T-helper 1 cell treated with Interleukin-12 subunit alpha and Interleukin-12 subunit beta and Interleukin-4 antibody, amounts not matched to agents 30 μg/mL and 1 μg/mL, for 36 hours (primary cell): Measurements from ENCODE around the gene DDX39B.

ENCODE experiments used
- H3K27ac Mint-ChIP-seq: one replicate; pipeline ENCODE4 v1.8.0; 2021; ENCODE audit warnings: mild to moderate bottlenecking, mixed read lengths
- H3K27me3 Mint-ChIP-seq: one replicate; pipeline ENCODE4 v1.8.0; 2021; ENCODE audit warnings: low read depth, mixed read lengths
- H3K36me3 Mint-ChIP-seq: one replicate; pipeline ENCODE4 v1.8.0; 2021; ENCODE audit warnings: low read depth, mixed read lengths
- H3K4me1 Mint-ChIP-seq: one replicate; pipeline ENCODE4 v1.8.0; 2021; ENCODE audit warnings: low read depth, mixed read lengths
- H3K4me3 Mint-ChIP-seq: one replicate; pipeline ENCODE4 v1.8.0; 2021; ENCODE audit warnings: mild to moderate bottlenecking, moderate library complexity, mixed read lengths
- H3K9me3 Mint-ChIP-seq: one replicate; pipeline ENCODE4 v1.8.0; 2021; ENCODE audit warnings: mixed read lengths

DDX39B gene

DNA sequence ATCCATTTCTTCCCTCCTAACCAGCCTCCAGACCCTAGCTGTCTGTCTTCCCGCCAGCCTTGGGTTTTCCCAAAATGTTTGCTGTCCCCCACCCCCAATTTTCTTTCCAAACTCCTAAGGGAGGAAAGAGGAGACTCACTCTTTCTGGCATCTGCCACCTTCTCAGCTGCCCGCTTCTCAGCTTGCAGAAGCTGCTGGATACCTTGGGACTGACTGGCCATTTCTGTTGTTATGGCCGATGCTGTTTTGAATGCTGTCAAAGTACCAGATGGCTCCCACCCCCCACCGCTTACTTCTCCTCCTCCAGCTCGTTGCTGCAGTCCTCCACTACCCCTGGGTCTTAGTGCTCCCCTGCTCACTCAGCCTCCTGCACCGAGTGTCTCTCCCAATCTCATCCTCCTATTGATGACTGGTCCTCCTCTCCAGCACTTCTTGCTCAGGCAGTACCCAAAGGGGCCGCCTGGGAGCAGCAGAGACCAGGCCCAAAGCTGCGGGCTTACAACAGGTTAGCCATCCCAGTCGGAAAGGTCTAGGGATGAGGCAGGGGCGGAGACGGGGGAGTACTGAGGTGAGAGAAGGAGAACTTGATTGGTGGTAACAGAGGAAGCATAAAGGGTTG is 4.6 kb upstream of the DDX39B start, which contains the start of gene ATP6V1G2:
TSS of gene ATP6V1G2 (minus strand) at position 270 of the 619 bp plus-strand sequence. CDS start at position 221, 49 bp downstream.
- Mint-ChIP-seq H3K27me3 (no peaks in the 10 kb centered on the region), H3K4me3 (peak within 1 kb of the TSS; percentile 92), H3K4me1 (peaks cover 38% of the 10 kb centered on the region), H3K27ac (peak within 1 kb of the TSS; percentile 90), H3K36me3 (peaks cover 12% of the 10 kb centered on the region), H3K9me3 (no peaks in the 10 kb centered on the region)

DNA sequence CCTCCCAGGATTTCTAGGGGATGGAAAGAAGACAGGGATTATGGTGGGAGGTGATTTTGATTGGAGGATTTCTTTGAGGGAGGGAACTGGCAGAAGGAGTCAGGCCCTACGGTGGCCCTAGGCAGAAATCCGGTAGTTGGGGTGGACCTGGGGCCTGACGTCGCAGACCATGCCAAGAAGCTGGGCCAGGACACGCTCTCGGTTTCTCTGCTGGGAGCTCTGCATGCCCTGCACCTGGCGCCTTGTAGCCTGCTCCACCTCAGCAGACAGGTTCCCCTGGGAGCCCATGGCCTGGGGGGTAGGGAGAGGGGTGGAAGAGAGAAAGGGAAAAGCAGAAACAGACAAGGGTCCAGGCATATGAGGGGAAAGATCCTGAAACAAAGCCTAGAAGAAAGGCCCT is 3.5 kb upstream of the DDX39B start:
- Mint-ChIP-seq H3K27me3 (no peaks in the 10 kb centered on the region), H3K9me3 (no peaks in the 10 kb centered on the region), H3K36me3 (peaks cover 15% of the 10 kb centered on the region), H3K4me1 (peaks cover 37% of the 10 kb centered on the region), H3K4me3 (no peak overlapping the region), H3K27ac (no peak overlapping the region)

DNA sequence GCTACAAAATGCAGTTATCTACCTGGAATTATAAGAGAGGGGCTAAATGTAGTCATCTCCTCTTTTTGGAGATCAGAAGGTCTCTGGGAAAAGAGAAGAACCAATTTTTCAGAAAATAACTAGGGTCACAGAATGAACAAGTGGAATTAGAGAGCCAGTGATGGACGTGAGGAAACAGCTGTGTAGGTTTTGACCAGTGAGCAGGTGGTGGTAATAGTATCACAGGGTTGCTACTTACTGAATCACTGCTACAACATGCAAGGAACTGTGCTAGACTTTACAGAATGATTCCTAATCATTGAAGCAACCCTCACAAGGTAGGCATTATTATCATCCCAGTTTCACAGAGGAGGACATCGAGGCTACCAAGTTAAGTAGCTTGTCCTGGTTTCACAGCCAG is 2.9 kb upstream of the DDX39B start:
- no peak overlapping the region for H3K27ac Mint-ChIP-seq

DNA sequence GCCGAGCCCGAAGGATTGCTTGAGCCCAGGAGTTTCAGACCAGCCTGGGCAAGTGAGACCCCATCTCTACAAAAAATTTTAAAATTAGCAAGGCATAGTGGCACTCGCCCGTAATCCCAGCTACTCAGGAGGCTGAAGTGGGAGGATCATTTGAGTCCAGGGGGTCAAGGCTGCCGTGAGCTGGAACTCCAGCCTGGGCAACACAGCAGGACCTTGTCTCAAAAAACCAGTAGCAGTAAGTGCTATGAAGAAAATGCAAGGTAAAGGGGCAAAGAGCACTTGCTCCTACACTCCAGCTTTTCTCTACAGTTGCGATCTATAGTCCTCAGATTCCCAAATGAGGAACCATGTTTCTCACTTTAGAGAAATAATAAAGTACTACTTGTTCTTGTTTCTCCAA is 1.8 kb upstream of the DDX39B start:
- H3K27me3 Mint-ChIP-seq = no peaks in the 10 kb centered on the region
- H3K36me3 Mint-ChIP-seq = peaks cover 26% of the 10 kb centered on the region
- H3K27ac Mint-ChIP-seq = no peak overlapping the region
- H3K4me1 Mint-ChIP-seq = peaks cover 47% of the 10 kb centered on the region
- H3K4me3 Mint-ChIP-seq = no peak overlapping the region
- H3K9me3 Mint-ChIP-seq = no peaks in the 10 kb centered on the region

More for the DNA sequence above, 2.9 kb upstream of the DDX39B start:
- H3K27me3 Mint-ChIP-seq = no peaks in the 10 kb centered on the region
- no peak overlapping the region for H3K4me3 Mint-ChIP-seq
- H3K4me1 Mint-ChIP-seq = peaks cover 42% of the 10 kb centered on the region
- no peaks in the 10 kb centered on the region for H3K9me3 Mint-ChIP-seq
- peaks cover 18% of the 10 kb centered on the region for H3K36me3 Mint-ChIP-seq

DNA sequence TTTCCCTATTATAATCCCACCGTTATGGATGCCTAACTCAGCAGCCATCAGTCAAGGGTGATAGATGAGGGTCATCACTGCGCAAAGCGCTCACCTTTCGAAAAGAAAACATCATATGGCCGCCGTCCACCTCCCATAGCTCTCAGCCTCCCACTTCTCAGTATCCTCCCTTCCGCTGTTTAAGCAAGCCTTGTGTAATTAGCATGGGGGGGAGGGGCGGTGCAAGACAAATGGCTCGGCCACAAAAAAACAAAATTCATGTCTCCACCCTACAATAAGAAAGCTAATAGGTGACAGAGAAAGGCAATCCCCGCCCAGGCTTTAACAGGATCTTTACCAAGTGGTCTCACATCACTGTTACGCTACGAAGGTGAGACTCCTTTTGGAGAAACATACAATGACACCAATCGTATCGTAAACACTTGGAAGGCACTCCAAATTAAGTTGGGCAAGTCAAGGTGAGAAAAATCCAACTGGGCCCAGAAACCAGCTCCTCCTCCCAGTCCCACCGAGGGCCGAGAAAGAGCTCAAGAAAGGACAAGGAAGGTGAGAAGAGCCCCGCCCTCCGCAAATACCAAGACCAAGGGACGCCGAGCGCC is 645 bp downstream of the DDX39B start:
- no peaks in the 10 kb centered on the region for H3K9me3 Mint-ChIP-seq
- H3K27me3 Mint-ChIP-seq = no peaks in the 10 kb centered on the region
- H3K4me3 Mint-ChIP-seq = peak overlapping the region; percentile 93
- peak overlapping the region; percentile 87 for H3K27ac Mint-ChIP-seq
- peaks cover 41% of the 10 kb centered on the region for H3K4me1 Mint-ChIP-seq
- peaks cover 39% of the 10 kb centered on the region for H3K36me3 Mint-ChIP-seq

DNA sequence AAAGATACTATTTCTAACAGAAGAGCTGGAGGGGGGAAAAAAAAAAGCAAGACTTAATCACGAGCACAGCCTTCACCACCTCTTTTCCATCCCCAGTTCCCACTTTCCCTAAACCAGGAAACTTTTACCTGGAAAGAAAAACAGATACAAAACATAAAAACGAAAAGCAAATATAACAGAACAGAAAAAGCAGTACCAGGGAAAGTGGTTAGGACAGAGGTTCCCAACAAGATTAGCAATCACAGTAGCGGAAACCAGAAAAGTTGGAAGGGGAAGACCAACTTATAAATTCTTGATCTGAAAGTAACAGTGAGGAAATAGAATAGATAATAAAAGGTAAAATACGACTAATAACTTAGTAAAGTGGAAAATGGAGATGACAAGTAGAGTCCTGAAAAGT is 1.2 kb downstream of the DDX39B start:
- H3K27me3 Mint-ChIP-seq = no peaks in the 10 kb centered on the region
- peak overlapping the region; percentile 86 for H3K27ac Mint-ChIP-seq
- H3K36me3 Mint-ChIP-seq = peaks cover 44% of the 10 kb centered on the region
- H3K4me3 Mint-ChIP-seq = peak overlapping the region; percentile 93
- H3K4me1 Mint-ChIP-seq = peaks cover 42% of the 10 kb centered on the region
- H3K9me3 Mint-ChIP-seq = no peaks in the 10 kb centered on the region

DNA sequence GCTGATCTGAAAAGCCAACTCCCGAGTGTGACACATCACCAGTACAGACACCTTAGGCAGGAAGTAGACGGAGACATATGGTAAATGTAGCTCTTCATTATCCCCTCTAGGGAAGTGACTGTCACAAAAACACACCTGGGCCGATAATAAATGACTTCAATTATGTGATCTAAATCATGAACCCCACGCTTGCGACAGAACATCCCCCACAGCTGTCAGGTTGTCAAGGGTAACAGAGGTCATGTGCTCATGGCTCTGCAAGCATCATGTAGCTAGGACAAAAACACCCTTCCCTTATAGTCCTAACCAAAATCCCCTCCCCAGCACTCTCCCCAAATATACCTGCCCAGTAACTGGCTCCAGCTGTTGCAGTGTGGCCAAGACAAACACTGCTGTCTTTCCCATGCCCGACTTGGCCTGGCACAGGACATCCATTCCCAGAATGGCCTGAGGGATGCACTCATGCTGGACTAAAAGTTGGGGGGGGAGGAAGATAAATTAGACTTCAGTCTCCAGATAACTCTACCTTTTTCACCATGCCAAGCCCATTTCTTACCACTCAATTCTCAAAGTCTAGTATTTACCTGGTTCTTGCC is 2.9 kb downstream of the DDX39B start:
- Mint-ChIP-seq H3K36me3 (peaks cover 58% of the 10 kb centered on the region), H3K9me3 (no peaks in the 10 kb centered on the region), H3K27me3 (no peaks in the 10 kb centered on the region), H3K27ac (peak overlapping the region; percentile 13), H3K4me3 (peak overlapping the region; percentile 93), H3K4me1 (peaks cover 44% of the 10 kb centered on the region)

DNA sequence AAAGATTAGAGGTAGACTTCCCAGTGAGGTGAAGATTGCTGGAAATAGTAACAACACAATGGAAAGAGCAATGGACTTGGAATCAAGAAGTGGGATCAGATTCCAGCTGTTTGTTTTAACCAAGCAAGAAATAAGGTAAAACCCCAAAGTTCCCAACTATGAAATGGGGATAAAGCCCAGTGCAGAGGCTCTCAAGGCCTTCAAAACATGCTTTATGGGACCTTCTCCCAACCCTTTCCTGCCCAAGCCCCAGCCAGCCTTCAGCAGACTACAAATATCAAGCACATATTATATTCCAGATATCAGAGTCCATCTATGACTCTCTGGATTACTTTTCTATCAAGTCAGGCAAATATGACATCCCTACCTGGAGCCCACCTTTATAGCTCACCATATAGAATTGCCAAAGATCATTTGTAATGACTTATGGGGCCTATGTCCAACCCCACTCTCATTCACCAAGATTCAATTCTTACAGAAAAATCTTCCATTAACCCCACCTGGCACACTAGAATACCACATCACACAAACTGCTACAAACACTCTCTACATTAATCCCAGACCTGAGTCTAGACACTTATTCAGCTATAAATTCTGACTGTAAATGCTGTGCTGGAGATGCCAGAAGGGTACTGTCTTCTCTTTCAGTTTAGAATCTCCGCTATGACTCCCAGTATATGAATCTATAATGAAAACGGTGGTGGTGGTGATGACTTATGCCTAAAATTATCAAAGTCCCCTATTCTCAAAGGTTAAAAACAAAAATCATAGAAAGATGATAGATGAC is 6.1 kb downstream of the DDX39B start:
- Mint-ChIP-seq H3K27ac (no peak overlapping the region), H3K27me3 (no peaks in the 10 kb centered on the region), H3K36me3 (peaks cover 71% of the 10 kb centered on the region), H3K9me3 (no peaks in the 10 kb centered on the region), H3K4me3 (no peak overlapping the region), H3K4me1 (peaks cover 40% of the 10 kb centered on the region)

DNA sequence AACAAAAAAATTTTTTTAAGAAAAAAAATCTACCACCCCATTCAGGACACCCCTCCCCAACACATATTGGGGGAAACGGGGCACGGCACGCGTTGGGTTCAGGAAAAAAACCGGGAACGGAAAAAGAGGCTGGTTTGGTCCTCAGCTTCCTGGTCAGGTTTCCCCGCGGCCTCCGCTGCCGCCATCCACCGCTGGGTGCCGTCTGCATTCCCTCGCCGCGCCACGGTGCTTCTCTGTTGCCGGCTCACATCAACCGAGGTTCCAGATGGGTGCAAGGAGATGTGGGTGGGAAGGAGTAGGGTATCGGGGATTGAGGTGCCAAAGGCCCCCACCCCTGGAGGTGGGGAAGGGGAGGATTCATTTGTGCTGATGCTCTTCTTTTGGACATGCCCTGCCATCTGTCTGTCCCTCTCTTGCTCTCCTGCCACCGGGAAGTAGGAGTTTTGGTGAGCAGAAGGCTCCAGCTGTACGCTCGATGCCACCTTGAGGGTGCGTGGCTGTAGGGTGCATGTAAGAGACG is 7.2 kb downstream of the DDX39B start:
- Mint-ChIP-seq H3K4me3 (no peak overlapping the region), H3K27ac (no peak overlapping the region), H3K4me1 (peaks cover 31% of the 10 kb centered on the region), H3K9me3 (no peaks in the 10 kb centered on the region), H3K27me3 (no peaks in the 10 kb centered on the region), H3K36me3 (peaks cover 71% of the 10 kb centered on the region)

DNA sequence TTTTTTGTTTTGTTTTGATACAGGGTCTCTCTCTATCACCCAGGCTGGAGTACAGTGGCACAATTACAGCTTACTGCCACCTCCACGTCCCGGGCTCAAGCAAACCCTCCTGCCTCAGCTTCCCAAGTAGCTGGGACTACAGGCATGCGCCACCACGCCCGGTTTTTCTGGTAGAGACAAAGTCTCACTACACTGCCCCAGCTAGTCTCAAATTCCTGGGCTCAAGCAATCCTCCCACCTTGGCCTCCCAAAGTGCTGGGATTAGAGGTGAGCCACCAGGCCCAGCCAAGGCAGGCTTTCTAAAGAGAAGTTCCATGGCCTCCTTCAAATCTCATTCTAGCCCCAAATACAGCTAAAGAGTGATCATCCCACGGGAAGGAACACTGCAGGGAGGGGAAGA is 7.8 kb downstream of the DDX39B start:
- no peak overlapping the region for H3K27ac Mint-ChIP-seq
- peaks cover 25% of the 10 kb centered on the region for H3K4me1 Mint-ChIP-seq
- H3K9me3 Mint-ChIP-seq = no peaks in the 10 kb centered on the region
- H3K27me3 Mint-ChIP-seq = no peaks in the 10 kb centered on the region
- H3K36me3 Mint-ChIP-seq = peaks cover 65% of the 10 kb centered on the region
- no peak overlapping the region for H3K4me3 Mint-ChIP-seq

DNA sequence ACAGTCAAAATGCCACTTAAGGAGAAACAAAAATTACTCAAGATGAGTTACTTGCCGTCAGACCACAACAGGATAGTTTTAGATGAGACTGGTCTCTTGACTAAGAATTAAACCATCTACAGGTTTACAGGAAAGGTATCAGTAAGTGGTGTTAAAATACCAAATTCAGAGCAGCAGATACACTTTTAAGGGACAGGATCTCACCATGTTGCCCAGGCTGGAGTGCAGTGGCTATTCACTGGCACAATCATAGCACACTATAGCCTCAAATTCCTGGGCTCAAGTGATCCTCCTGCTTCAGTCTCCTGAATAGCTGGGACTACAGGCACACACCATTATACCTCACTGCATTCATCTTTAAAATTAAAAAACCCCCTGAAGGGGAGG is 8.4 kb downstream of the DDX39B start:
- Mint-ChIP-seq H3K27ac (no peak overlapping the region), H3K27me3 (no peaks in the 10 kb centered on the region), H3K4me3 (no peak overlapping the region), H3K9me3 (no peaks in the 10 kb centered on the region), H3K36me3 (peaks cover 62% of the 10 kb centered on the region), H3K4me1 (peaks cover 20% of the 10 kb centered on the region)

DNA sequence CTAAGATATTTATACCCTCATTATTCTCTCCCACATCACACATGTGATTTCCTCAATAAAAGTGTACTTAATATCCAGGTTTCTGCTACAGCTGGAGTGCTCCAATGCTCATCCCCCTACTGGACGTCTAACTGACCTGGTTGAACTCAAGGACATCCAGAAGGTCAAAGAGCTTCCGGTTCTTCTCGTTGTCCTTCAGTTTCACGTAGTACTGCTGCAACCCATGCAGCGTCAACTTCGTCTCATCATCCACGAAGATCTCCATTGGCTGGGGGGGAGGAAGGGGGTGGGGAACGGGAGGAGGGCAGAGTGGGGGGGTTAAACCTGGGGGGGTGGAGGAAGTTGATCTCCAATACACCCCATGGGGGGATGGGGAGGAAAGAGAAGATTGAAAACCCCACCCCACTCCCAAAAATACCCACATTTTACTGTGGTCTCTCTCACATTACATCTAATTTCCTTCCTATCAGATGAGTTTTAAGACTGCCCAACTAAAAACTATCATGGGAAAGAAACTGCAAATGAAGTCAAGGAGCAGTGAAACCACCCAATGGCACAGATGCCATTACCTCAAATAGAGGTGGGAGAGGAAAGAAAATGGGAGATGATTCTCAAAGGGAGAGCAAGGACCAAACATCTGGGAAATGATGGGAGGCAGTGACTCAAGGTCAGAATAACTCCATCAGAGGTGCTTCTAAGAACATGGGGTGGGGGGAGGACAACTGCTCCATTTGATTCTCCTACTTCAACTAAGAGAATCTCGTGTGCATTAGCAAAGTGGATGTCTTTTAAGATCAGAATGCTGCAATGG is 9.0 kb downstream of the DDX39B start:
- Mint-ChIP-seq H3K9me3 (no peaks in the 10 kb centered on the region), H3K36me3 (peaks cover 58% of the 10 kb centered on the region), H3K4me3 (no peak overlapping the region), H3K27me3 (no peaks in the 10 kb centered on the region), H3K4me1 (peaks cover 16% of the 10 kb centered on the region), H3K27ac (peak overlapping the region; percentile 20)

DNA sequence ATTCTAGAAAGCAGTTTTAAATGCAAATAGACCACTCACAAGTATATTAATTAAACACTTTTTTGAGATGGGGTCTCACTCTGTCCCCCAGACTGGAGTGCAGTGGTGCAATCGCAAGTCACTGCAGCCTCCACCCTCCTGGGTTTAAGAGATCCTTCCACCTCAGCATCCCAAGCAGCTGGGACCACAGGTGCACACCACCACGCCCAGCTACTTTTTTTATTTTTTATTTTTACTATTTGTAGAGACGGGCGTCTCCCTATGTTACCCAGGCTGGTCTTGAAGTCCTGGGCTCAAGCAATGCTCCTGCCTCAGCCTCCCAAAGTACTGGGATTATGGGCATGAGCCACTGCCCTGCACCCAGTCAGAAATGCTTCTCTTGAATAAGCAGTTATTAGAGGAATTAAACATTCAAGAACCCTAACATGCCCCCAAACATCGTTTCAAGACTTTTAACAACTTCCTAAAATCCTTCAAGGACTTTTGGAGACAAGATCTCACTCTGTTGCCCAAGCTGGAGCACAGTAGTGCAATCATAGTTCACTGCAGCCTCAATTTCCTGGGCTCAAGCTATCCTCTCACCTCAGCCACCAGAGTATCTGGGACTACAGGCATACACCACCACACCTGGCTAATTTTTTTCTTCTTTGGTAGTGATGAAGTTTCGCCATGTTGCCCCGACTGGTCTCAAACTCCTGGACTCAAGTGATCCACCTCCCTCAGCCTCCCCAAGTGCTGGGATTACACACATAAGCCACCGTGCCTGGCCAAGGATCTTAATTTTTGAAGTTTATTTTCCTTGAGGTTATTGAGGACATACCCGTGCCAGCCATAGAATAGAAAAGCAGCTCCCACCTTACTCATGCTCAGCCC is 9.8 kb downstream of the DDX39B start:
- Mint-ChIP-seq H3K36me3 (peaks cover 55% of the 10 kb centered on the region), H3K9me3 (no peaks in the 10 kb centered on the region), H3K27me3 (no peaks in the 10 kb centered on the region), H3K27ac (no peak overlapping the region), H3K4me3 (no peak overlapping the region), H3K4me1 (peaks cover 16% of the 10 kb centered on the region)
